SU-DHL-6 (cell line): ENCODE measurements around the gene CLEC20A.

Source experiments
- H2AFZ ChIP-seq: fragments of 200-600 bp; sonication (generic); 2 replicates; pipeline ENCODE4 v1.6.1; 2014; ENCODE audit warnings: low read depth, mild to moderate bottlenecking, moderate library complexity, mixed read lengths, antibody characterized with exemption, low read length; ENCODE audit not compliant: severe bottlenecking
- H3F3A ChIP-seq: fragments of 200-600 bp; shearing (Covaris generic); 2 replicates; pipeline ENCODE4 v1.6.0; 2016; ENCODE audit warnings: antibody characterized with exemption, mild to moderate bottlenecking; ENCODE audit not compliant: insufficient read depth
- H3K27ac ChIP-seq: fragments of 200-600 bp; sonication (generic); 2 replicates; pipeline ENCODE4 v1.5.1; 2016; ENCODE audit warnings: low read depth, mild to moderate bottlenecking, low read length, moderate library complexity, mixed read lengths
- H3K27me3 ChIP-seq: fragments of 200-600 bp; sonication (generic), shearing (Covaris generic); 2 replicates; pipeline ENCODE4 v1.6.0; 2014; ENCODE audit warnings: mild to moderate bottlenecking, low read length
- H3K36me3 ChIP-seq: fragments of 200-600 bp; sonication (generic); 2 replicates; pipeline ENCODE4 v1.6.1; 2014; ENCODE audit warnings: mild to moderate bottlenecking, low read length, mixed read lengths
- H3K4me2 ChIP-seq: fragments of 300-600, 200-600 bp; shearing (Covaris generic), sonication (generic); 2 replicates; pipeline ENCODE4 v1.6.0; 2014; ENCODE audit warnings: low read length, low read depth, mild to moderate bottlenecking; ENCODE audit not compliant: poor library complexity, severe bottlenecking
- H3K4me3 ChIP-seq: fragments of 200-600 bp; sonication (generic); 2 replicates; pipeline ENCODE4 v1.5.1; 2014; ENCODE audit warnings: antibody characterized with exemption, low read length, mild to moderate bottlenecking, mixed read lengths; ENCODE audit not compliant: insufficient read depth, poor library complexity, severe bottlenecking
- H3K79me2 ChIP-seq: fragments of 200-600 bp; sonication (generic); 2 replicates; pipeline ENCODE4 v1.6.1; 2014; ENCODE audit warnings: mild to moderate bottlenecking, low read length, moderate library complexity; ENCODE audit not compliant: insufficient read depth
- H3K9ac ChIP-seq: fragments of 200-600 bp; sonication (generic); 2 replicates; pipeline ENCODE4 v1.7.0; 2014; ENCODE audit warnings: mild to moderate bottlenecking, low read length
- H3K9me2 ChIP-seq: fragments of 200-600 bp; sonication (generic); replicated peaks from 2 replicates; pipeline ENCODE4 v1.6.1; 2014; ENCODE audit warnings: low read length; ENCODE audit not compliant: insufficient read depth
- H3K9me3 ChIP-seq: fragments of 200-600 bp; sonication (generic); 2 replicates; pipeline ENCODE4 v1.6.1; 2014; ENCODE audit warnings: low read length, mixed read lengths; ENCODE audit not compliant: insufficient read depth
- H4K20me1 ChIP-seq: fragments of 200-600 bp; sonication (generic); 2 replicates; pipeline ENCODE4 v1.6.1; 2014; ENCODE audit warnings: low read depth, mild to moderate bottlenecking, antibody characterized with exemption, low read length, moderate library complexity, mixed read lengths
- CTCF ChIP-seq: fragments of 200-600 bp; sonication (generic); IDR thresholded peaks from one replicate; pipeline ENCODE4 v1.5.1; 2017; ENCODE audit warnings: antibody characterized with exemption, mild to moderate bottlenecking, low read length, moderate library complexity; ENCODE audit not compliant: insufficient read depth, poor library complexity, severe bottlenecking
- EZH2phosphoT487 ChIP-seq: fragments of 200-600 bp; sonication (generic), shearing (Covaris generic); conservative IDR thresholded peaks from 2 replicates; pipeline ENCODE4 v1.6.1; 2018; ENCODE audit warnings: mild to moderate bottlenecking, antibody characterized with exemption, low read length, moderate library complexity, mixed read lengths

CLEC20A gene

GRCh38 chr1:178485541-178485981, 11.2 kb downstream of the CLEC20A start:
- TF ChIP-seq EZH2phosphoT487 (no peak), CTCF (no peak)

GRCh38 chr1:178484698-178485225, 12.0 kb downstream of the CLEC20A start:
- no peak for TF ChIP-seq EZH2phosphoT487
- Histone ChIP-seq H3K27ac (no peak overlapping the region), H3K79me2 (no peaks in the 10 kb centered on the region), H3F3A (no peaks in the 10 kb centered on the region), H3K9me3 (no peaks in the 10 kb centered on the region), H3K4me2 (no peak overlapping the region), H3K27me3 (no peaks in the 10 kb centered on the region), H3K36me3 (no peaks in the 10 kb centered on the region), H4K20me1 (no peaks in the 10 kb centered on the region), H3K9me2 (no peaks in the 10 kb centered on the region), H3K9ac (no peak overlapping the region), H3K4me3 (no peak overlapping the region), H2AFZ (no peak overlapping the region)

More at GRCh38 chr1:178485541-178485981, 11.2 kb downstream of the CLEC20A start:
- H2AFZ ChIP-seq: no peak overlapping the region
- no peaks in the 10 kb centered on the region for H3K27me3 ChIP-seq
- no peak overlapping the region for H3K27ac ChIP-seq
- no peaks in the 10 kb centered on the region for H3K9me3 ChIP-seq
- H3K9ac ChIP-seq: no peak overlapping the region
- H3F3A ChIP-seq: no peaks in the 10 kb centered on the region
- no peaks in the 10 kb centered on the region for H3K9me2 ChIP-seq
- H4K20me1 ChIP-seq: no peaks in the 10 kb centered on the region
- H3K4me3 ChIP-seq: no peak overlapping the region
- H3K4me2 ChIP-seq: no peak overlapping the region
- H3K79me2 ChIP-seq: no peaks in the 10 kb centered on the region
- no peaks in the 10 kb centered on the region for H3K36me3 ChIP-seq

GRCh38 chr1:178483251-178483957, 13.4 kb downstream of the CLEC20A start:
- H3K27ac ChIP-seq: no peak overlapping the region
- H3K9me2 ChIP-seq: no peaks in the 10 kb centered on the region
- H2AFZ ChIP-seq: no peak overlapping the region
- H4K20me1 ChIP-seq: no peaks in the 10 kb centered on the region
- H3K4me2 ChIP-seq: no peak overlapping the region
- H3K9me3 ChIP-seq: no peaks in the 10 kb centered on the region
- no peaks in the 10 kb centered on the region for H3K79me2 ChIP-seq
- H3K36me3 ChIP-seq: no peaks in the 10 kb centered on the region
- H3K4me3 ChIP-seq: no peak overlapping the region
- TF ChIP-seq CTCF (no peak), EZH2phosphoT487 (no peak)
- H3K9ac ChIP-seq: no peak overlapping the region
- H3F3A ChIP-seq: no peaks in the 10 kb centered on the region
- no peaks in the 10 kb centered on the region for H3K27me3 ChIP-seq

- no peak for TF ChIP-seq CTCF
- TF ChIP-seq EZH2phosphoT487: no peak
- Histone ChIP-seq H3F3A (no peaks in the 10 kb centered on the region), H3K9me3 (no peaks in the 10 kb centered on the region), H3K9ac (no peak overlapping the region), H2AFZ (no peak overlapping the region), H3K27ac (no peak overlapping the region), H3K4me3 (no peak overlapping the region), H3K4me2 (no peak overlapping the region), H3K27me3 (no peaks in the 10 kb centered on the region), H3K79me2 (no peaks in the 10 kb centered on the region), H3K36me3 (no peaks in the 10 kb centered on the region), H4K20me1 (no peaks in the 10 kb centered on the region), H3K9me2 (no peaks in the 10 kb centered on the region)
Measured at GRCh38 chr1:178477841-178478240, 18.9 kb downstream of the CLEC20A start.
